NCI-H1092 treated with DMSO at 0.1 percent for 48 hours (cell line): ENCODE results near the gene NDRG4.

Experiments used
- DNase-seq: peaks from one replicate; lab custom pipeline; 2025; lab: John Stamatoyannopoulos, UW

The NDRG4 gene

DNA sequence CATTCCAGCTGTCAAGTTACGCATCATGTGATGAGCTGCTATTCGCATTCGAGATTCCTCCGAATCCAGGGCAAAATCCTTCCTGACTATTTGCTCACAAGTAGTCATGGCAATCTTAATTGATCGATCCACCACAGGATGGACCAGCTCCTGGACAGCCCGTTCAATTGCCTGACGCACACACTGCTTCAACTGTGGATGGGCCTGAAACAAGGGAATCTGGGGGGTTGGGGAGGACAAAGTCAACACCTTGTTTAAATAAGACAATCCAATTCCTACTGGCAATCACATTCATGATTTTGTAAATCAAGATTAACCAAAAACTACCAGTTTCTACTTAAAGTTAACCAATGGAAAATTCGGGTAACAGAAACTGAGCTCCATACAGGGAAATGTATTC, 43.7 kb downstream of the NDRG4 start:
- DNase-seq, result no peak

DNA sequence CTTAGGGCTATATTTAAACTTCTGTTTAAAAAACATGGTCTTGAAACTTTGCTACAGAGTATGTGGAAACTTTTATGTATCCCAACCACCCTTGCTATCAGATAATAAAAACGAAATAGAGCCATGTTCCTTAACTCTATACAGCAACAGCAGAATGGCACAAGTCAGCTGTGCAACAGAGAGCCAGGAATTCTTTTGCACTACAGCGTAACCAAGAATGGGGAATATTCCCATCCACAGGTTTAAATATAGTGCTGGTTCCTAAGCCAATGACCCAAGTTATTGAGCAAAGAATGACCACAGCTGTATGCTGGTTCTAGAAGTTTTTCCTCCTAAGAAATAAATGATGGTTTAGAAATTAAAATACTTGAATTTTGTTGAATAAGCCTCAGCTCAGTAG, 48.4 kb downstream of the NDRG4 start:
- DNase-seq, result no peak

DNA sequence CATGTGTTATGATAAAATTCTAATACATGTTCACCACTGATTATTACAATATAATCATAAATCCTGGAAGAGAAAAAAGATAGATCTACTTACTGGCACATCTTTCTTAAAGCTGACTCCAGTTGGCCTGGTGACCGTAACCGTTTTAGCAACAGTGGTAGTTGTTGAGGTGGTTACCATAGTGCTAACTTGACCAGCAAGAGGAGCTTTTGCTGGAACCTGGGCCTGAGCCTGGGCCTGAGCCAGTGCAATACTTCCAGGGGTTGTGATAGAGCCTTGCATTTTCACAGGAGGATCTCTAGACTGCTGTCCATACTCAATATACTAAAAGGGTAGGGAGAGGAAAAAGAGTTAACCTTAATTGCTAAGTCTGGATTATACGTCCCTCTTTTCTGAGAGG, 51.6 kb downstream of the NDRG4 start:
- no peak for DNase-seq

DNA sequence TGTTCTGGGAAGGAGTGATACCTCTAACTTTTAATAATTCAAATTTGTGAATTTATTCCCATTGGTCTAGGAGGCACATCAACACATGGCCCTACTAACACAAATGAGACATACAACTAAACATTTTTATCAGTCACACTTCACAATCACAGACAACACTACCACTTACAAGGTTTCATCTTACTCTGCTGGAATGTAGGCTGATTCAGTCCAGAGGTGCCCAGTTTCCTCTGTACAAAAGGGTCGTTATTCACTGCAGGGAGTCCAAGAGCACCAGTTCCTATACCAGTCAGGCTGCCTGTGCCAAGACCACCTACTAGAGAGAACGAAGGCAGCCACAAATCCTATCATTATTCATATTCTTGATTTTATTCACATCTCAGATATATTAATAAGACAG, 56.7 kb downstream of the NDRG4 start:
- DNase-seq, result no peak
